GM18909 (cell line): Measurements from ENCODE around the gene NOTCH2.
"Not testable (repeated sequence)": the region's sequence is repeated elsewhere in the genome, so short reads cannot be mapped to it uniquely, and the experiment has no call there.

ENCODE experiments used
- ATAC-seq: cut with Tn5 transposase; IDR thresholded peaks from one replicate; pipeline ENCODE4 v1.9.1; 2021; ENCODE audit warnings: mild to moderate bottlenecking; ENCODE audit not compliant: unreplicated experiment, poor library complexity

The NOTCH2 gene

GRCh38 chr1:119977113-119977736, 92.2 kb downstream of the NOTCH2 start:
- ATAC-seq = not testable (repeated sequence)

- not testable (repeated sequence) for ATAC-seq
Observed at GRCh38 chr1:119975582-119976254, 93.7 kb downstream of the NOTCH2 start.

GRCh38 chr1:119975006-119975405, 94.5 kb downstream of the NOTCH2 start:
- ATAC-seq = no peak

GRCh38 chr1:119974013-119974412, 95.4 kb downstream of the NOTCH2 start:
- ATAC-seq = no peak

GRCh38 chr1:119971710-119972570, 97.5 kb downstream of the NOTCH2 start:
- no peak for ATAC-seq

GRCh38 chr1:119968601-119969000, 100.9 kb downstream of the NOTCH2 start:
- no peak for ATAC-seq

GRCh38 chr1:119968068-119968492, 101.4 kb downstream of the NOTCH2 start:
- peak; percentile 90 for ATAC-seq

- ATAC-seq = no peak
Observed at GRCh38 chr1:119966681-119967080, 102.8 kb downstream of the NOTCH2 start.

GRCh38 chr1:119966020-119966419, 103.4 kb downstream of the NOTCH2 start:
- ATAC-seq = no peak

GRCh38 chr1:119964673-119965363, 104.6 kb downstream of the NOTCH2 start:
- no peak for ATAC-seq

GRCh38 chr1:119962296-119962968, 107.0 kb downstream of the NOTCH2 start:
- no peak for ATAC-seq

- no peak for ATAC-seq
Observed at GRCh38 chr1:119960501-119960900, 109.0 kb downstream of the NOTCH2 start.

- no peak for ATAC-seq
Observed at GRCh38 chr1:119959268-119960220, 109.9 kb downstream of the NOTCH2 start.

GRCh38 chr1:119958223-119958622, 111.2 kb downstream of the NOTCH2 start:
- no peak for ATAC-seq

GRCh38 chr1:119956306-119956705, 113.2 kb downstream of the NOTCH2 start:
- no peak for ATAC-seq

GRCh38 chr1:119954476-119955422, 114.7 kb downstream of the NOTCH2 start:
- no peak for ATAC-seq

- ATAC-seq = no peak
Observed at GRCh38 chr1:119953266-119953998, 116.0 kb downstream of the NOTCH2 start.
